GM21423 (cell line): ENCODE measurements around the gene TCTA.

ENCODE experiments used
- ATAC-seq: cut with Tn5 transposase; IDR thresholded peaks from one replicate; pipeline ENCODE4 v1.9.1; 2021; ENCODE audit warnings: mild to moderate bottlenecking, moderate library complexity; ENCODE audit not compliant: unreplicated experiment

Gene TCTA

DNA sequence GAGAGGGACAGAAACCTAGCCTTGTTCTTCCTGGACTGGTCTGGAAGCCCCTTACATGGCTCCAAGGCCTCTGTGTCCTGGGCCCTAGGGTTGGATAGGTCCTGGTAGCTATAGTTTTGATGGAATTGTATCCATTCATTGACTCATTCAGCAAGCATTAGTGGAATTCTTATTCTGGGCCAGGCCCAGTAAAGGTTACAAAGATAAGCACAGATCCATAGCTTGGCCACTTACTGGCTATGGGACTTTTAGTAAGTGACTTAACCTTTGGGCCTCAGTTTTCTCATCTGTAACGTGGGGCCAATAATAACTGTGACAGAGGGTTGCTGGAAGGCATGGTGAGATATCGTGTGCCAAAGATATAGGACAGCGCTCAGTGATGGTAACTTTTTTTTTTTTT is 44.2 kb downstream of the TCTA start:
- ATAC-seq: no peak

DNA sequence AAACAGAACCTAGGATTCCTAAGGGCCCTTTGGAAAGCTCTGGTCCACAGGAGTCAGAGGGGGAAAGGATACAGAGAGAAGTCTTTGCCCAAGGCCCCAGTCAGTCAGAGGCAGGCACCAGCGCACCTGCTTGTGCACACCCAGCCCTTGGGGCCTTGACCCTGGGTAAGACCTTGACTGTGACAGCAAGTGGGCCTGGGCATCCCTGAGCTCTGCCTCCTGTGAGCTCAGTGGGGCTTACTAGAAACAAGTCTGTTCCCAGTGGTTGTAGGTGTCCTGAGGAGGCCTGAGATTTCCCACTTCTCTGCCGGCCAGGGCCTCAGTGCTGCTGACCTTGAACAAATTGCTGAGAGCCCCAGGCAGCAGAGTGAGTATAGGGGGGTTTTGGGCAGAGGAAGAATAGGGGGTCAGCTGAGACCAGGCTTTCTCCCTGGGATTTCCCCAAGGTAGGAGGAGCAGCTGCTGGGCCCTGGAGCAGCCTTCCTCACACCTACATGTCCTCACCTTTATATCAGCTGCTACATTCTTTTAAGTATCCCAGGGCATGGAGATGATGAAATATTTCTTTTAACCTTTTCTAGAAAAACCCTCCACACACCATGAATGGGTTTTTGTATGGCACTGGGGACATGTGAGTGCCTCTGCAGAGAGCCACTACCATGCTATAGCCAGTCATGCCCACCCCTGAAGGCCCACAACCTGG is 48.1 kb downstream of the TCTA start:
- ATAC-seq: no peak

DNA sequence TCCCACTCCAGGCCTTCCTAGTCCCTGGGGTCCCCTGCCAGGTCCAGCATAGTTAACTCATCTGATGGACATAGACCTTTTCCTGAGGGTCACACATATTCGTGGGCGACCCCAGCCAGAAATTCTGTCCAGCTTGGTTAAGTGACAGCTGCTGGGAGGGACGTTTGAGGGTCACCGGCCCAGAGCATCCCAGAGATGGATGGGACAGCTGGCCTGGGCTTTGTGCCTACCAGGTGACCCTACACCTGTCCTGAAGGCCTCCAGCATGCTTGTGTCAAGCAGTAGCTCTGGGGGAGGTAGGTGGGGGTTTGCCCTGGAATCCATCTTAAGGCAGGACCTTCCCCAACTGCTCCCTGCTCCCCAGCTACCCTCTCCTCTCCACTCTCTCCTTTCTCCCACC is 48.7 kb downstream of the TCTA start:
- no peak for ATAC-seq

DNA sequence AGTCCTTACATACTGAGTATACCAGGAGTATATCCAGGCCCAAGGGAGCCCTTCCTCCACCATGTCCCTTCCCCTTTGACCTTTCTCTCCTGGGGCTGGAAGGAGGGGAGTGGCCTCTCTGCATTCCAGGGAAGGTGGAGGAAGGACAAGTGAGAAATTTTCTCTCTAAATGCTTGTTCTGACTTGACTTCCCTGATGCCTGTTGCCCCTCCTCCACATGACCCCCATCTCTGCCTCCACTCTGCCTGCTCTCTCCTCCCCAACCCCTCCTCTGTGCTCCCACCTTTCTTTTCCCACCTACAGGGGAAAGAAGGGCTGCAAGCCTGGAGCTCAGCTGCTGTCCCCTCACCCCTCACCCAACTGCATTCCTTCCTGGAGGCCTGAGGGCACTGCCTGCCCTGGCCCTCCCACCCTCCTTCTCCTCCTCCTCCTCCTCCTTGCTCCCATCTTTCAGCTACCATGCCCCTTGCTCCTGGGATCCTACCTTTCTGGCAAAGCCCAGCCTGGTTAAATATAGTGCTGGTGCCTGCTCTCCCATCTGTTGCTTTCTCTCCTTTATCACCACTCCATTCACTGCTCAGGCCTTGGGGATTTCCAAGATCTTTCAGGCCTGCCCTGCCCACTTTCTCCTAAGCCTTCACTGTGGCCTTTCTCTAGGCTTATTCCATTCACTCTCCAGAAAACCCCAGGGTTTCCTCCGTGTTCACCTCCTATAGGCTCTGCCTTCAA is 49.4 kb downstream of the TCTA start:
- ATAC-seq: no peak

DNA sequence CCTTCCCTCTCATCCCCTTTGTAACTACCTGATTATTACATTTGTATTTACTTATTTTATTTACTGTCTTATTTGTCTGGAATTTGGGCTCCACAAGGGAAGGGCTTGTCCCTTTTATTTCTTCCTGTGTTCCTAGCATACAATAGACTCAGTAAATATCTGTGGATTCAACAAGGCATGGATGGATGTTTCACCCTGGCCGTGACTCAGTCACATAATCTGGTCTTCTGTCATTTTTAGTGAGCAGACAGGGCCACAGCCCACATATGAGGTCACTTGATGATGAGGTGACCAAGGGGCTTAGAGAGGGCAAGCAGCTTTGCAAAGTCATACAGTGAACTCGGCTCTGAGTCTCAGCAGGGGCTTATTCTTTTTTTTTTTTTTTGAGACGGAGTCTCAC is 50.0 kb downstream of the TCTA start:
- no peak for ATAC-seq

DNA sequence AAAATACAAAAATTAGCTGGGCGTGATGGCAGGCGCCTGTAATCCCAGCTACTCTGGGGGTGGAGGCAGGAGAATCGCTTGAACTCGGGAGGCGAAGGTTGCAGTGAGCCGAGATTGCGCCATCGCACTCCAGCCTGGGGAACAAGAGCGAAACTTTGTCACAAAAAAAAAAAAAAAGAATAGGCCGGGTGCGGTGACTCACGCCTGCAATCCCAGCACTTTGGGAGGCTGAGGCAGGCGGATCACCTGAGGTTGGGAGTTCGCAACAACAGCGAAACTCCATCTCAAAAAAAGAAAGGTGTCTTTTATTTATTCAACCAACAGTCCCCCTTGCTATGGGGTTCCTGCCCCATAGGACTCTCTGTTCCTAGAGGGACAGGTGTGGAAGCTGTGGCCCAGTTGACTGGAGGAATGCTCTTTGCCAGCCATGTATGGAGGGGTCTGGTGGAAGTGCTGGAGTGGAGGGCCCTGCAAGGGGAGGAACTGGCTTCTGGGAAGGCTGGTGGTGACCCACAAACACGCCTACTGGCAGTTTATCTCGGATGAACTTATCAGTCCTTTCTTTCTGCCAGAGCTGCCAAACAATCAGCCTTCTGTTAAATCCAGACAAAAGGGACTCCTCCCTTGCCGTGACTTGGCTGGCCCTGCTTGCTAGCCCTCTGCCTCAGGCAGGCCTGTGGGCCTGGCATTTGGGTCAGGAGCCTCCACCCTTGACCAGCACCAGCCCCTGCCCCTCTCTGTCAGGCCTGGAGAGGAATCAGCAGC is 53.2 kb downstream of the TCTA start:
- ATAC-seq: no peak
